Activated CD8-positive, alpha-beta memory T cell treated with anti-CD3 and anti-CD28 coated beads for 1 hour (primary cell): ENCODE measurements around the gene CELA3B.
A peak's percentile ranks its signal among the peaks of the same experiment; 100 is the strongest.
"Not testable (repeated sequence)": the region's sequence is repeated elsewhere in the genome, so short reads cannot be mapped to it uniquely, and the experiment has no call there.

ENCODE experiments used
- DNase-seq, 2 donors: peaks; one replicate each; pipeline ENCODE4 v3.0.0-alpha.2; 2020; ENCODE audit warnings: low read depth in 1 of 2; ENCODE audit errors: extremely low read depth in 1 of 2

CELA3B gene

GRCh38 chr1:21942959-21943640, 33.7 kb upstream of the CELA3B start:
- DNase-seq: not testable (repeated sequence)

DNA sequence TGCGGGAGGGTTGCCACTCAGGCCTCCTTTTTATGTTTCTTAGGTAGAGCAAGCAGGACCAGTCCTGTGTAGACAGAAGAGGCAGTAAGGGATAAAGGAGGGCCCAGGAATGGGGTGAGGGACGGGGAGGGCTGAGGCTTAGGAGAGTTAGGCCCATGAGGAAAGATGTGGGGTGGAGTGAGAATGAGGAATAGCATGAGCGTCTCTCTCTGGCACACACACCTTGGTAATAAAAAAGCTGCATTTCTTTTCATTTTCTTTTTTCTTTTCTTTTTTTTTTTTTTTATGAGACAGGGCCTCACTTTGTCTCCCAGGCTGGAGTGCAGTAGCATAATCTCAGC, 32.1 kb upstream of the CELA3B start:
- DNase-seq: no peak

GRCh38 chr1:21946836-21947587, 29.8 kb upstream of the CELA3B start:
- DNase-seq: no peak

GRCh38 chr1:21950734-21951133, 26.1 kb upstream of the CELA3B start:
- no peak for DNase-seq

GRCh38 chr1:21951226-21951870, 25.5 kb upstream of the CELA3B start:
- DNase-seq: no peak

GRCh38 chr1:21952786-21953520, 23.9 kb upstream of the CELA3B start:
- no peak for DNase-seq

DNA sequence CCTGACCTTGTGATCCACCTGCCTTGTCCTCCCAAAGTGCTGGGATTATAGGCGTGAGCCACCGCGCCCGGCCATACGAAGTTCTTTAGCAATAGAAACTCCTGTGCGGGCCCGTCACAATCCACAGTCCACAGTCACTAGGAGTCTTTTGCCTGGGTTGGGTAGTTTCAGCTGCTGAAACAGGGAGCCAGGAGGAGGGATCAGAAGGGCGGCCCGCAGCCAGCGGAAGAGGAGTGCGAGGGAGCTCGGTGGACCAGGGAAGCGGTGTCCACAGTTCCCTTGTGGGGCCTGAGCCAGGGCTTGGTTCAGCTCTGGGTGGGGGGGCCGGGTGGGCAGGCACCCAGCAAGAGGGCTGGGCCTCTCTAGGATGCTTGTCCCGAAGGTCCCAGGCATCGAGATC, 21.8 kb upstream of the CELA3B start:
- no peak for DNase-seq

DNA sequence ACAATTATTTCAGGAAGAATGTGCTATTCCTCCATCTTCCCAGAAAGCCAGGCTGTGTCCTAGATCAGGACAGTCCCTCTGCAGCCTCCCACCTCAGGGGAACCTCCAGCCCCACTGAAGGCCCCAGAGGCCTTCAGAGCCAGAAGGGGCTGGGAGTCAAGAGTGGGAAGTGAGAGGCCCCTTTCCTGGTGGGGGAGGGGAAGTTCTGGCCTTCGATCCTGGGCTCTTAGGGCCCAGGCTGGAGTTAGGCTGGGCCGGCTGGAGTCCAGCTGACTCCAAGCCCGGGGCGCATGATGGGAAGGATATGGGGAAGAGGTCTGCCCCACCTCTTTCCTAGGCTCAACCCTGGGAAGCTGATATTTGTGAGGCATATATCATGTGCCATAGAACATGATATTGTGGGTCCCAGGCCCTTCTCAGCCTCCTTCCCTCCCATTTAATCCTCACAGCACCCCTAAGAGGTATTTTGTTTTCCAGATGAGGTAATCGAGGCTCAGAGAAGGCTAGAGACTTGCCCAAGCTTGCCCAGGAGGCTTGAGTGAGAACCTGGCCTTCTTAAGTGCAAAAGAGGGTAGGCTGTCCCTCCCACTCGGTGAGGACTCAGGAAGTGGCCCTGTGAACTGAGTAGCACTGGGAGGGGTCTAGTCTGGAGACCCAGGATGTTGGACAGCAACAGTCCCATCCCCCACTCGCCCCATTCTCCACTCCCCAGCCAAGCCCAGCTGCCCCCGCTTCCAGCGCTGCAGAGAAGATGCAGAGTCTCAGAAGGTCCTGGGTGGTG, 21.1 kb upstream of the CELA3B start:
- no peak for DNase-seq

DNA sequence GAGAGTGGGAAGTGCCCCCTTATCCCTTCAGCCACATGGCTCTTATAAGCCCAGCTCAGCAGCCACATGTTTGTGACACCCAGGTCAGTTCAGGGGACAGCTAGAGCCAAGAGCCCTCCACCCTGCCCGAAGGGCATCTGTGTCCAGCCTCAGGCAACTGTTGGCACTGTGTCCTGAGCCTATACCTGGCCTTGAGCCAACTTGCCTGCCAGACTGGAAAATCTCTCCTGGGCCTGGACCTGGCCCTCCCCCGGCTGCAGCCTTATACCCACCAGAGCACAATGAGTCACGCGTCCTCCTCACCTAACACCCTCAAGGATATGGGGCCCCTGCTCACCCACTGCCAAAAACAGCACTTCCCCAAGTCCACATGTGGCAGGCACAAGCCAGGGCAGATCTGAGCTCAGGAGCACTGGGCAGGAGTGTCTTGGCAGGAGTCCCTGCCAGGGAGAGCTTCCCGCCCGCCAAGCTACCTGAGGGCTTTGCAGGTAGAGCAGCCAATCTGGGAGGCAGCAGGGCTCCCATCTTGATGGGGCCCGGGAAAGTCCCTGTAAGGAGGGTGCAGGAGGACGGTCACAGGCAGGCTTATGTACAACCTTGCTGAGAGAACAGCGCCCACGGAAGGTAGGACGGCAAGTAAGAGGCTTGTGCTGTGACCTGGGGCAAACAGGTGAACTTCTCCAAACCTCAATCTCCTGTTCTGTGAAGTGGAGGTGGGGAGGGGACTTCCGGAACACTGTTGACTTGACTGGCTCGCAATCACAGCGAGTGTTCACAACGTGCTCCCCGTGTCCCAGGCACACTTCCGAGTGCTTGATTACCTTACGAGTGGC, 19.9 kb upstream of the CELA3B start:
- DNase-seq: peak in 1 of 2 donors; percentile 10

DNA sequence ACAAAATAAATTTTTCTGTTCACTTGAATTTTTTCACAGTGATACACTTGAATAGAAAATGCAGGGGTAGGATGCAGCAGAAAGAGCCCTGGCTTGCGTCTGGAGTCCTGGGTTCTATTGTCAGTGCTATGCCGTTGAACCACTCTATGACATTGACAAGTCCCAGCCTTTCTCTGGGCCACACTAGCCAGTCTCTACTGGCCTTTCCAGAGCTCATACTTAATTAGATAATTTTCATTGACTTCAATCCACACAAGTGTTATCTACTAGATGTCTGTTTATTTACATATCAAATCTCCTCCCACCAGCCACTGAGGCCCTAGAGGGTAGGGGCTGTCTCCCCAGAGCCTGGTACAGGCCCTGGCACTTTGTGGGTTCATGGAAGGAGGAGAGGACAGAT, 15.5 kb upstream of the CELA3B start:
- DNase-seq: no peak

- no peak for DNase-seq
Measured at GRCh38 chr1:21961799-21962198, 15.0 kb upstream of the CELA3B start.

GRCh38 chr1:21963477-21964217, 13.2 kb upstream of the CELA3B start:
- DNase-seq: peak; percentile 38 to 70

- DNase-seq: no peak
Measured at GRCh38 chr1:21966247-21967000, 10.4 kb upstream of the CELA3B start.

DNA sequence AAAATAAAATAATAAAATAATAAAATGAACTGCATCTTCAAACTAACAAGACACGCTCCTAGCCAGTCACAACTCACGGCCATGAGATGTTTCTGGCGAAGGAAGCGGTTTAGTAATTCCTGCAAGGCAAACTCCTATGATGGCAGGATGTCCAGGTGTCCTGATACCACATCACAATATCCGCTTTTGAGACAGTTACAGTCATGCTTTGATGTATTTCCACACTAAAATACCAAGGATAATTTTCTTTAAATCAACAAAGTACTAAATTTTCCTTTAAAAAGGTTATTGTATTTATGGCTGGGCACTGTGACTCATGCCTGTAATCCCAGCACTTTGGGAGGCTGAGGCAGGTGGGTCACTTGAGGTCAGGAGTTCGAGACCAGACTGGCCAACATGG, 9.6 kb upstream of the CELA3B start:
- not testable (repeated sequence) for DNase-seq

DNA sequence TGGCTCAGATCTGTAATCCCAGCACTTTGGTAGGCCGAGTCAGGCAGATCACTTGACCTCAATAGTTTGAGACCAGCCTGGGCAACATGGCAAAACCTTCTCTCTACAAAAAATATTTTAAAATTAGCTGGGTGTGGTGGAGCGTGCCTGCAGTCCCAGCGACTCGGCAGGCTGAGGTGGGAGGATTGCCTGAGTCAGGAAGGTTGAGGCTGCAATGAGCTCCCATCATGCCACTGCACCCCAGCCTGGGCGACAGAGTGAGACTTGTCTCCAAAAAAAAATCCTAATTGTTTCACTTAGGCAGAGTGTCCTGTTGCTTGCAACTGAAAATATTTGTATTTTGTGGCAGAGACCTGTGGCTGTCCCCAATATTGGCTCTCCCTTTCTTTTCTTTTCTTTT, 7.8 kb upstream of the CELA3B start:
- DNase-seq: not testable (repeated sequence)

DNA sequence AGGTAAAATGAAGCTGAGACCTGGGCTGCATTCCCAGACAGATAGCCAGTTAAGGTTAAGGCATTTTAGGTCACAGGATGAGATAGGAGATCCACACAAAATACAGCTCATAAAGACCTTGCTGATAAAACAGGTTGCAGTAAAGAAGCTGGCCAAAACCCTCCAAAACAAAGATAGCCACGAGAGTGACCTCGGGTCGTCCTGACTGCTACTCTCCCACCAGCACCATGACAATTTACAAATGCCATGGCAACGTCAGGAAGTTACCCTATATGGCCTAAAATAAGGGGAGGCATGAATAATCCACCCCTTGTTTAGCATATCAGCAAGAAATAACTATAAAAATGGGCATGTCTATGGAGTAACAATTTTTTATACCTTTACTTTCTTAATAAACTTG, 6.3 kb upstream of the CELA3B start:
- DNase-seq: not testable (repeated sequence)

- not testable (repeated sequence) for DNase-seq
Measured at GRCh38 chr1:21972973-21973441, 3.8 kb upstream of the CELA3B start.

GRCh38 chr1:21973948-21974347, 2.9 kb upstream of the CELA3B start:
- DNase-seq: not testable (repeated sequence)
